ENCODE measurements around the gene RAPGEF5.
"Not testable (repeated sequence)": the region's sequence is repeated elsewhere in the genome, so short reads cannot be mapped to it uniquely, and the experiment has no call there.

RAPGEF5 gene

GRCh38 chr7:22109761-22110160 lies 247.2 kb downstream of the RAPGEF5 start:
- Histone ChIP-seq H3K36me3 (ENCODE audit: insufficient read depth, low read length) (no peaks in the 10 kb centered on the region), H3K27ac (no peak overlapping the region), H3K9me3 (ENCODE audit: low read depth, low read length) (no peaks in the 10 kb centered on the region), H3K9ac (ENCODE audit: insufficient read length) (no peak overlapping the region), H3K4me3 (no peak overlapping the region)
- no peak for DNase-seq (ENCODE audit: low read depth, low spot score)
- no peak for TF ChIP-seq POLR2AphosphoS5 (IDR thresholded peaks at IDR 0.05; ENCODE audit: borderline replicate concordance, low read depth, low read length)
- TF ChIP-seq EZH2 (IDR thresholded peaks at IDR 0.05), result no peak
- no peak for TF ChIP-seq FOXP2 (optimal IDR thresholded peaks at IDR 0.05; ENCODE audit: control extremely low read depth, extremely low read length, insufficient read depth)

GRCh38 chr7:22108151-22108845 lies 248.7 kb downstream of the RAPGEF5 start:
- Histone ChIP-seq H3K27ac (no peak overlapping the region), H3K9ac (ENCODE audit: insufficient read length) (no peak overlapping the region), H3K36me3 (ENCODE audit: insufficient read depth, low read length) (no peaks in the 10 kb centered on the region), H3K9me3 (ENCODE audit: low read depth, low read length) (no peaks in the 10 kb centered on the region), H3K4me3 (no peak overlapping the region)
- TF ChIP-seq POLR2AphosphoS5 (IDR thresholded peaks at IDR 0.05; ENCODE audit: borderline replicate concordance, low read depth, low read length) (no peak), FOXP2 (optimal IDR thresholded peaks at IDR 0.05; ENCODE audit: control extremely low read depth, extremely low read length, insufficient read depth) (no peak), EZH2 (IDR thresholded peaks at IDR 0.05) (no peak)
- no peak for DNase-seq (ENCODE audit: low read depth, low spot score)

GRCh38 chr7:22105550-22105949 lies 251.4 kb downstream of the RAPGEF5 start:
- Histone ChIP-seq H3K36me3 (ENCODE audit: insufficient read depth, low read length) (no peaks in the 10 kb centered on the region), H3K27ac (no peak overlapping the region), H3K9me3 (ENCODE audit: low read depth, low read length) (no peaks in the 10 kb centered on the region), H3K4me3 (no peak overlapping the region), H3K9ac (ENCODE audit: insufficient read length) (no peak overlapping the region)
- no peak for TF ChIP-seq FOXP2 (optimal IDR thresholded peaks at IDR 0.05; ENCODE audit: control extremely low read depth, extremely low read length, insufficient read depth)
- no peak for TF ChIP-seq EZH2 (IDR thresholded peaks at IDR 0.05)
- no peak for TF ChIP-seq POLR2AphosphoS5 (IDR thresholded peaks at IDR 0.05; ENCODE audit: borderline replicate concordance, low read depth, low read length)
- DNase-seq (ENCODE audit: low read depth, low spot score), result no peak

- H3K9ac ChIP-seq (ENCODE audit: insufficient read length), result no peak overlapping the region
- H3K9me3 ChIP-seq (ENCODE audit: low read depth, low read length), result no peaks in the 10 kb centered on the region
- H3K36me3 ChIP-seq (ENCODE audit: insufficient read depth, low read length), result no peaks in the 10 kb centered on the region
- H3K4me3 ChIP-seq, result no peak overlapping the region
- no peak overlapping the region for H3K27ac ChIP-seq
- TF ChIP-seq FOXP2 (optimal IDR thresholded peaks at IDR 0.05; ENCODE audit: control extremely low read depth, extremely low read length, insufficient read depth), result no peak
- TF ChIP-seq EZH2 (IDR thresholded peaks at IDR 0.05), result no peak
- TF ChIP-seq POLR2AphosphoS5 (IDR thresholded peaks at IDR 0.05; ENCODE audit: borderline replicate concordance, low read depth, low read length), result no peak
- no peak for DNase-seq (ENCODE audit: low read depth, low spot score)
Observed at GRCh38 chr7:22094413-22095342, 262.3 kb downstream of the RAPGEF5 start.

- no peak overlapping the region for H3K27ac ChIP-seq
- H3K9ac ChIP-seq (ENCODE audit: insufficient read length), result no peak overlapping the region
- H3K36me3 ChIP-seq (ENCODE audit: insufficient read depth, low read length), result no peaks in the 10 kb centered on the region
- no peak for DNase-seq (ENCODE audit: low read depth, low spot score)
- no peak overlapping the region for H3K4me3 ChIP-seq
- no peaks in the 10 kb centered on the region for H3K9me3 ChIP-seq (ENCODE audit: low read depth, low read length)
- TF ChIP-seq POLR2AphosphoS5 (IDR thresholded peaks at IDR 0.05; ENCODE audit: borderline replicate concordance, low read depth, low read length), result no peak
- TF ChIP-seq EZH2 (IDR thresholded peaks at IDR 0.05), result no peak
- no peak for TF ChIP-seq FOXP2 (optimal IDR thresholded peaks at IDR 0.05; ENCODE audit: control extremely low read depth, extremely low read length, insufficient read depth)
Observed at GRCh38 chr7:22093936-22094335, 263.0 kb downstream of the RAPGEF5 start.

GRCh38 chr7:22093001-22093400 lies 264.0 kb downstream of the RAPGEF5 start:
- Histone ChIP-seq H3K36me3 (ENCODE audit: insufficient read depth, low read length) (no peaks in the 10 kb centered on the region), H3K9ac (ENCODE audit: insufficient read length) (no peak overlapping the region), H3K4me3 (no peak overlapping the region), H3K27ac (no peak overlapping the region), H3K9me3 (ENCODE audit: low read depth, low read length) (no peaks in the 10 kb centered on the region)
- TF ChIP-seq FOXP2 (optimal IDR thresholded peaks at IDR 0.05; ENCODE audit: control extremely low read depth, extremely low read length, insufficient read depth) (no peak), EZH2 (IDR thresholded peaks at IDR 0.05) (no peak), POLR2AphosphoS5 (IDR thresholded peaks at IDR 0.05; ENCODE audit: borderline replicate concordance, low read depth, low read length) (no peak)
- DNase-seq (ENCODE audit: low read depth, low spot score), result no peak

- H3K4me3 ChIP-seq; H3K27ac ChIP-seq; H3K9me3 ChIP-seq (ENCODE audit: low read depth, low read length); H3K9ac ChIP-seq (ENCODE audit: insufficient read length); DNase-seq (ENCODE audit: low read depth, low spot score); H3K36me3 ChIP-seq (ENCODE audit: insufficient read depth, low read length): not testable (repeated sequence)
Observed at GRCh38 chr7:22090958-22091525, 265.9 kb downstream of the RAPGEF5 start.

- TF ChIP-seq POLR2AphosphoS5 (IDR thresholded peaks at IDR 0.05; ENCODE audit: borderline replicate concordance, low read depth, low read length) (no peak), FOXP2 (optimal IDR thresholded peaks at IDR 0.05; ENCODE audit: control extremely low read depth, extremely low read length, insufficient read depth) (no peak), EZH2 (IDR thresholded peaks at IDR 0.05) (no peak)
- no peak overlapping the region for H3K4me3 ChIP-seq
- DNase-seq (ENCODE audit: low read depth, low spot score), result no peak
- H3K27ac ChIP-seq, result no peak overlapping the region
- no peaks in the 10 kb centered on the region for H3K9me3 ChIP-seq (ENCODE audit: low read depth, low read length)
- no peaks in the 10 kb centered on the region for H3K36me3 ChIP-seq (ENCODE audit: insufficient read depth, low read length)
- no peak overlapping the region for H3K9ac ChIP-seq (ENCODE audit: insufficient read length)
Observed at GRCh38 chr7:22090512-22090911, 266.4 kb downstream of the RAPGEF5 start.
